Spleen (tissue), 11 donors: ENCODE data around the gene GPNMB. TPM values are rescaled to one million over a fixed set of nuclear protein-coding genes. Genes with fewer than 3 reads are reported as not detected.
A peak's percentile ranks its signal among the peaks of the same experiment; 100 is the strongest.

Source experiments
- DNase-seq: peaks from one replicate; pipeline ENCODE4 v3.0.0-alpha.2; 2020
- H3K27ac ChIP-seq, 8 donors: fragments of 200-600 bp; sonication (generic) in 7 of 8; 1 replicate in 4 of 8; 2 replicates in 4 of 8; pipeline versions ENCODE4 v1.5.0 to v1.8.0; 2016 to 2021; ENCODE audit warnings: inconsistent platforms in 4 of 8, mild to moderate bottlenecking in 4 of 8, moderate library complexity in 1 of 8
- H3K27me3 ChIP-seq, 7 donors: fragments of 200-600 bp; sonication (generic) in 6 of 7; replicated peaks in 1 of 7; 1 replicate in 4 of 7; 2 replicates in 3 of 7; pipeline versions ENCODE4 v1.5.0 to v1.8.0; 2016 to 2021; ENCODE audit warnings: inconsistent platforms in 3 of 7, mild to moderate bottlenecking in 1 of 7
- H3K36me3 ChIP-seq, 6 donors: fragments of 200-600 bp; sonication (generic) in 5 of 6; 1 replicate in 4 of 6; 2 replicates in 2 of 6; pipeline versions ENCODE4 v1.5.0 to v1.8.0; 2016 to 2021; ENCODE audit warnings: inconsistent platforms in 2 of 6
- H3K4me1 ChIP-seq, 6 donors: fragments of 200-600 bp; sonication (generic) in 5 of 6; 1 replicate in 3 of 6; 2 replicates in 3 of 6; pipeline versions ENCODE4 v1.5.0 to v1.8.0; 2016 to 2021; ENCODE audit warnings: inconsistent platforms in 3 of 6
- H3K4me3 ChIP-seq, 8 donors: fragments of 200-600 bp; sonication (generic) in 7 of 8; 1 replicate in 4 of 8; 2 replicates in 4 of 8; pipeline versions ENCODE4 v1.5.0 to v1.8.0; 2016 to 2021; ENCODE audit warnings: inconsistent platforms in 4 of 8, mild to moderate bottlenecking in 4 of 8, moderate library complexity in 2 of 8
- H3K9me3 ChIP-seq, 8 donors: fragments of 200-600 bp; sonication (generic) in 7 of 8; 1 replicate in 4 of 8; 2 replicates in 4 of 8; pipeline versions ENCODE4 v1.5.0 to v1.8.0; 2016 to 2021; ENCODE audit warnings: inconsistent platforms in 4 of 8
- POLR2A ChIP-seq, 3 donors: fragments of 450-650 bp; IDR thresholded peaks; one replicate each; pipeline ENCODE4 v1.5.1; 2017; ENCODE audit warnings: antibody characterized with exemption in 3 of 3, mild to moderate bottlenecking in 1 of 3
- POLR2AphosphoS5 ChIP-seq, 3 donors: sonication (generic); formaldehyde crosslinking; IDR thresholded peaks; one replicate each; pipeline ENCODE4 v1.5.1; 2017; ENCODE audit warnings: antibody characterized with exemption in 3 of 3
- WGBS, 5 donors: extraction: QIAGEN DNeasy Blood & Tissue Kit in 3 of 5; methylation state at CpG; one replicate each; pipeline versions ENCODE4 v1.1.5 to v1.1.7; 2013 to 2018; 5-methylcytosine and 5-hydroxymethylcytosine counted together
- intact Hi-C: fragments of 100-400 bp; cut with DNase I; formaldehyde crosslinking; loops from one replicate; pipeline ENCODE4 v1.15.0; 2023; ENCODE audit warnings: low total_unique reads
- polyA plus RNA-seq, 3 donors: library from polyadenylated mRNA; stranded (reverse); fragments of 200-250 nt; gene quantifications; one replicate each; pipeline ENCODE4 v1.2.1, GENCODE V29; 2013
- total RNA-seq, 7 donors: library from RNA; depleted of rRNA in 3 of 7; stranded (reverse); fragments of >200 nt in 3 of 7; fragmentation: NEBNext Ultra II Directional in 4 of 7; extraction: Animal tissue kit (Norgen Biotek cat#: 25700) in 4 of 7; gene quantifications; one replicate each; pipeline versions ENCODE4 v1.1.0 to v1.2.1, GENCODE V29; 2016 to 2021
- TF ChIP-seq, protein P1 (sequence below), 11 experiments: fragments of 200-600 bp in 7 of 11; fragments of 450-650 bp in 4 of 11; sonication (generic) in 4 of 11; IDR thresholded peaks in 8 of 11; conservative IDR thresholded peaks in 3 of 11; 1 replicate in 7 of 11; 2 replicates in 4 of 11; pipeline versions ENCODE4 v1.4.0 to v1.8.0; 2016 to 2021; ENCODE audit warnings: antibody characterized with exemption in 11 of 11, inconsistent platforms in 4 of 11, mild to moderate bottlenecking in 1 of 11
- donor health status: healthy with polysubstance abuse.
- donor health status: DM: no; HTN: no; CAD: no; lungs with moderate emphysema.
- donor health status: DM: no; HTN: no; CAD: no.
- donor health status: Bipolar disorder and iron deficiency.
- donor health status: healthy.
- donor health status: DM: no; HTN: no; CAD: no.
- donor health status: DM: yes; HTN: yes; CAD: no.

Gene GPNMB
- total and polyA plus RNA-seq, 10 donors: 8.8 to 64.8 (median 28.9) TPM

DNA sequence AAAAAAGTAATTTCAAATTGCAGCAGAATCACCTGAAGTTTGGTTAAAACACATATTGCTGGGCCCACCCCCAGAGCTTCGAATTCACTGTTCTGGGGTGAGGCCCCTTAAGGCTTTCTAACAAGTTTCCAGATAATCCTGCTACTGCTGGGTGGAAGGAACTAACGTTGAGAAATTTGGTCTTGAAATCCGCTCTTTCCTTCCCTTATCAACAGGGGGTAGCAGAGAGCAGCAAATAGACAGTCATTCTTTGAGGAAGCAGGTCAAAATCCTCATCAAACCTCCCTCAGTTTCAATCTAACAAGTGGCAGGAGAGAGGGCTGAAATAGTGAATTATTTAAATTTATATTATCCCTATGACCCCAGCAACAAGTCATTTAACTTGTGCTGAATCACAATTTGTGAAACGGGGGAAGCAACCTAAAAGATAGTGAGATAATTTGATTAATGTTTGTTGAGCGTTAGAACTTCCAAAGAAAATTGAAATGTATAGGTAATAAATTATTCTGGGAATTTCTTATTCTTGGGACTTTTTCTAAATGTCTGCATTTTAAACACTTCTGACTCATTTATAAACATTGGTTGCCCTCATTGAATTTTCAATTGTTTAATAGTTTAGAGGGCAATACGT lies 30.9 kb downstream of the GPNMB start:
- no peaks in the 10 kb centered on the region for H3K36me3 ChIP-seq
- peaks cover 0 to 14% (median 6%) of the 10 kb centered on the region in 6 donors for H3K4me1 ChIP-seq
- DNase-seq: no peak
- H3K9me3 ChIP-seq: no peaks in the 10 kb centered on the region
- no peak overlapping the region for H3K27ac ChIP-seq
- WGBS, 5 donors: 33 to 39% (median 36%) methylated on average over 6 of the region's 6 CpGs
- TF ChIP-seq POLR2A (IDR thresholded peaks at IDR 0.05) (no peak), POLR2AphosphoS5 (IDR thresholded peaks at IDR 0.05) (no peak)
- TF ChIP-seq, protein P1, sequence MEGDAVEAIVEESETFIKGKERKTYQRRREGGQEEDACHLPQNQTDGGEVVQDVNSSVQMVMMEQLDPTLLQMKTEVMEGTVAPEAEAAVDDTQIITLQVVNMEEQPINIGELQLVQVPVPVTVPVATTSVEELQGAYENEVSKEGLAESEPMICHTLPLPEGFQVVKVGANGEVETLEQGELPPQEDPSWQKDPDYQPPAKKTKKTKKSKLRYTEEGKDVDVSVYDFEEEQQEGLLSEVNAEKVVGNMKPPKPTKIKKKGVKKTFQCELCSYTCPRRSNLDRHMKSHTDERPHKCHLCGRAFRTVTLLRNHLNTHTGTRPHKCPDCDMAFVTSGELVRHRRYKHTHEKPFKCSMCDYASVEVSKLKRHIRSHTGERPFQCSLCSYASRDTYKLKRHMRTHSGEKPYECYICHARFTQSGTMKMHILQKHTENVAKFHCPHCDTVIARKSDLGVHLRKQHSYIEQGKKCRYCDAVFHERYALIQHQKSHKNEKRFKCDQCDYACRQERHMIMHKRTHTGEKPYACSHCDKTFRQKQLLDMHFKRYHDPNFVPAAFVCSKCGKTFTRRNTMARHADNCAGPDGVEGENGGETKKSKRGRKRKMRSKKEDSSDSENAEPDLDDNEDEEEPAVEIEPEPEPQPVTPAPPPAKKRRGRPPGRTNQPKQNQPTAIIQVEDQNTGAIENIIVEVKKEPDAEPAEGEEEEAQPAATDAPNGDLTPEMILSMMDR (IDR thresholded peaks at IDR 0.05 in 8 of 11, conservative IDR thresholded peaks at IDR 0.05 in 3 of 11): peak; percentile 17 to 83 (median 68)
- intact Hi-C loops: loop anchor here (10.0 kb wide), 1 partner anchor 437 kb away; the partner anchor contains the start of gene STK31
- H3K27me3 ChIP-seq: no peaks in the 10 kb centered on the region
- no peak overlapping the region for H3K4me3 ChIP-seq

DNA sequence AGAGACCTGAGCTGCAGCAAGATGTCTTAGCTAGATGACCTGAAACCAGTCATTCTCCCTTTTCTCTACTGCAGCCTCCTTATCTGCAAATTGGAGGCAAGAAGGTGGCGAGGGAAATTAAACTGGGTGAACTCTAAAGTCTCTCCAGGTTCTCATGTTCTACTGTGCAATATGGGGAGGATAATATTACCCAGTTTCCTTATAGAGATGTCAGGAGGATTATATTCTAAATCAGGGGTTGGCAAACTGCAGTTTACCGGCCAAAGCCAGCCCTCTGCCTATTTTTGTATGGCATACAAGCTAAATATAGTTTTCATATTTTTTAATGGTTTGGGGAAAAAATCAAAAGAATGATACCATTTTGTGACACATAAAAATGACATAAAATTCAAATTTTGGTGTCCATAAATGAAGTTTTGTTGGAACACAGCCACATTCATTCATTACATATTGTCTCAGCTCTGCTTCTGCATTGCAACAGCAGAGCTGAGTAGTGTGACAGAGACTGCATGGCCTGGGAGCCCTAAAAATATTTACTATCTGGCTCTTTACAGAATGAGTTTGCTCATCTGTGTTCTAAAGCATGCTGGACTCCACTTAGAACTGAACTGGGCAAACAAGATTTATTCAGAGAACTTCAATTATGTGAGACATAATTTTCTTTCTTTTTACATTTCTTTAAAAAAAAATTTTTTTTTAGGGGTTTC lies 33.4 kb downstream of the GPNMB start:
- intact Hi-C loops: loop anchor here (10.0 kb wide), 1 partner anchor 435 kb away; the partner anchor contains the start of gene STK31

DNA sequence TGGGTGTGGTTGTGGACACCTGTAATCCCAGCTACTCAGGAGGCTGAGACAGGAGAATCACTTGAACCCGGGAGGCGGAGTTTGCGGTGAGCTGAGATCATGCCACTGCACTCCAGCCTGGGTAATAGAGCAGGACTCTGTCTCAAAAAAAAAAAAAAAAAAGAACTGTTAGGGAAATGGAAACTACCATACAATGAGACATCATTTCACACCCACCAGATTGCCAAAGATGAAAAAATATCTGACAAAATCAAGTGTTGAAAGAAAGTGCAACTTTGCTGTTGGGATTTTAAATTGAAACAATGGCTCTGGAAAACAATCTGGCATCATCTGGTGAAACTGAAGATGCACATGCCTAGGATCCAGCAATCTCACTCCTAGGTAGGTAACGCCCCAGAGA lies 36.5 kb downstream of the GPNMB start:
- Histone ChIP-seq H3K4me1 (peaks cover 0 to 6% (median 0%) of the 10 kb centered on the region in 6 donors), H3K9me3 (no peaks in the 10 kb centered on the region), H3K4me3 (no peak overlapping the region), H3K27ac (no peak overlapping the region), H3K36me3 (no peaks in the 10 kb centered on the region), H3K27me3 (no peaks in the 10 kb centered on the region)
- WGBS, 5 donors: 84 to 99% (median 95%) methylated on average over 4 of the region's 4 CpGs
- DNase-seq: no peak
- TF ChIP-seq, protein P1 (IDR thresholded peaks at IDR 0.05 in 8 of 11, conservative IDR thresholded peaks at IDR 0.05 in 3 of 11): no peak
- TF ChIP-seq POLR2A (IDR thresholded peaks at IDR 0.05): no peak
- TF ChIP-seq POLR2AphosphoS5 (IDR thresholded peaks at IDR 0.05): no peak
- intact Hi-C loops: no loop called here

More for the DNA sequence above, 33.4 kb downstream of the GPNMB start:
- Histone ChIP-seq H3K27me3 (no peaks in the 10 kb centered on the region), H3K4me3 (no peak overlapping the region), H3K4me1 (peaks cover 0 to 5% (median 0%) of the 10 kb centered on the region in 6 donors), H3K27ac (no peak overlapping the region), H3K9me3 (no peaks in the 10 kb centered on the region), H3K36me3 (no peaks in the 10 kb centered on the region)
- TF ChIP-seq POLR2A (IDR thresholded peaks at IDR 0.05): no peak
- TF ChIP-seq POLR2AphosphoS5 (IDR thresholded peaks at IDR 0.05): no peak
- TF ChIP-seq, protein P1 (IDR thresholded peaks at IDR 0.05 in 8 of 11, conservative IDR thresholded peaks at IDR 0.05 in 3 of 11): no peak
- no peak for DNase-seq
- 87 to 100% (median 95%) methylated on average over 2 of the region's 2 CpGs for WGBS, 5 donors

DNA sequence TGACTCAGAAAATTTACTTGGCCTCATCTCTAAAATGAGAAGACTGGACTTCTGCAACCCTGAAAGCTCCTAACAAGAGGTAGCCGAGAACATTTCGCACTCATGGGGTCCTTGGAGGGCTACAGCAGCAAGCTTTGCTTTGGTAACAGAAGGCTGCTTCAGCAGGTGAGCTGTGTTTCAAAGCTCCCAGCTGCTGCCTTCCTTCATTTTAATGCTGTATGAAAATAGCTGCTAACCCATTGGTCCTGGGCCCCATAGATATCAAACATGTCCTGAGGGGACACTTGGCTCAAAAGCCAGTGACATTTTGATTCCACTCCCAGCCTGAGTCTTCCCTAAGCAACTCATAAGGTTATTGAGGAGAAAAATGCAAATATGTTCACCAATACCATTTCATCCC lies 38.3 kb downstream of the GPNMB start:
- Histone ChIP-seq H3K4me3 (no peak overlapping the region), H3K36me3 (no peaks in the 10 kb centered on the region), H3K9me3 (no peaks in the 10 kb centered on the region), H3K4me1 (peaks cover 0 to 6% (median 0%) of the 10 kb centered on the region in 6 donors), H3K27me3 (no peaks in the 10 kb centered on the region), H3K27ac (no peak overlapping the region)
- DNase-seq: no peak
- intact Hi-C loops: no loop called here
- no peak for TF ChIP-seq POLR2AphosphoS5 (IDR thresholded peaks at IDR 0.05)
- no peak for TF ChIP-seq POLR2A (IDR thresholded peaks at IDR 0.05)
- TF ChIP-seq, protein P1 (IDR thresholded peaks at IDR 0.05 in 8 of 11, conservative IDR thresholded peaks at IDR 0.05 in 3 of 11): no peak
- 82 to 98% (median 96%) methylated on average over 2 of the region's 2 CpGs for WGBS, 5 donors
